BJ (cell line): ENCODE measurements around the gene DNAH3. TPM values are rescaled to one million over a fixed set of nuclear protein-coding genes. Genes with fewer than 3 reads are reported as not detected.
"Not testable (repeated sequence)": the region's sequence is repeated elsewhere in the genome, so short reads cannot be mapped to it uniquely, and the experiment has no call there.

Experiments used
- CTCF ChIA-PET: fragments of 350-600 bp; formaldehyde crosslinking; extraction: SDS; loops from one replicate; lab custom pipeline; 2021; ENCODE audit warnings: antibody characterized with exemption, inconsistent platforms; lab: Yijun Ruan, JAX
- POLR2A ChIA-PET: fragments of 300-600 bp; sonication (Branson Sonifier 250); formaldehyde crosslinking; extraction: SDS; loops from one replicate; lab custom pipeline; 2021; ENCODE audit warnings: antibody characterized with exemption; lab: Charles Lee
- DNase-seq: peaks from one replicate; pipeline ENCODE4 v3.0.0-alpha.2; 2011; ENCODE audit warnings: low read depth
- H3K27me3 ChIP-seq: 2 replicates; pipeline ENCODE4 v1.6.0; 2011; ENCODE audit warnings: low read length; ENCODE audit not compliant: control insufficient read depth, insufficient read depth
- H3K36me3 ChIP-seq: 2 replicates; pipeline ENCODE4 v1.5.1; 2011; ENCODE audit warnings: low read length; ENCODE audit not compliant: control insufficient read depth, insufficient read depth
- H3K4me3 ChIP-seq: 2 replicates; pipeline ENCODE4 v1.5.1; 2011; ENCODE audit warnings: low read depth, mild to moderate bottlenecking, control low read depth, low read length
- polyA minus RNA-seq: library from RNA; depleted of rRNA, polyadenylated mRNA; stranded (reverse); fragments of >200 nt; gene quantifications from 2 replicates; pipeline ENCODE4 v1.2.3, GENCODE V29; 2011; rRNA and poly(A)+ RNA removed
- polyA plus RNA-seq: library from polyadenylated mRNA; depleted of rRNA; stranded (reverse); fragments of >200 nt; gene quantifications from 2 replicates; pipeline ENCODE4 v1.2.3, GENCODE V29; 2011; rRNA removed
- TF ChIP-seq, protein P1 (sequence below): IDR thresholded peaks from 2 replicates; pipeline ENCODE4 v1.5.1; 2011; ENCODE audit warnings: low read depth, mild to moderate bottlenecking, control low read depth, inconsistent platforms, low read length, moderate library complexity; ENCODE audit not compliant: insufficient read depth

Gene DNAH3, protein sequence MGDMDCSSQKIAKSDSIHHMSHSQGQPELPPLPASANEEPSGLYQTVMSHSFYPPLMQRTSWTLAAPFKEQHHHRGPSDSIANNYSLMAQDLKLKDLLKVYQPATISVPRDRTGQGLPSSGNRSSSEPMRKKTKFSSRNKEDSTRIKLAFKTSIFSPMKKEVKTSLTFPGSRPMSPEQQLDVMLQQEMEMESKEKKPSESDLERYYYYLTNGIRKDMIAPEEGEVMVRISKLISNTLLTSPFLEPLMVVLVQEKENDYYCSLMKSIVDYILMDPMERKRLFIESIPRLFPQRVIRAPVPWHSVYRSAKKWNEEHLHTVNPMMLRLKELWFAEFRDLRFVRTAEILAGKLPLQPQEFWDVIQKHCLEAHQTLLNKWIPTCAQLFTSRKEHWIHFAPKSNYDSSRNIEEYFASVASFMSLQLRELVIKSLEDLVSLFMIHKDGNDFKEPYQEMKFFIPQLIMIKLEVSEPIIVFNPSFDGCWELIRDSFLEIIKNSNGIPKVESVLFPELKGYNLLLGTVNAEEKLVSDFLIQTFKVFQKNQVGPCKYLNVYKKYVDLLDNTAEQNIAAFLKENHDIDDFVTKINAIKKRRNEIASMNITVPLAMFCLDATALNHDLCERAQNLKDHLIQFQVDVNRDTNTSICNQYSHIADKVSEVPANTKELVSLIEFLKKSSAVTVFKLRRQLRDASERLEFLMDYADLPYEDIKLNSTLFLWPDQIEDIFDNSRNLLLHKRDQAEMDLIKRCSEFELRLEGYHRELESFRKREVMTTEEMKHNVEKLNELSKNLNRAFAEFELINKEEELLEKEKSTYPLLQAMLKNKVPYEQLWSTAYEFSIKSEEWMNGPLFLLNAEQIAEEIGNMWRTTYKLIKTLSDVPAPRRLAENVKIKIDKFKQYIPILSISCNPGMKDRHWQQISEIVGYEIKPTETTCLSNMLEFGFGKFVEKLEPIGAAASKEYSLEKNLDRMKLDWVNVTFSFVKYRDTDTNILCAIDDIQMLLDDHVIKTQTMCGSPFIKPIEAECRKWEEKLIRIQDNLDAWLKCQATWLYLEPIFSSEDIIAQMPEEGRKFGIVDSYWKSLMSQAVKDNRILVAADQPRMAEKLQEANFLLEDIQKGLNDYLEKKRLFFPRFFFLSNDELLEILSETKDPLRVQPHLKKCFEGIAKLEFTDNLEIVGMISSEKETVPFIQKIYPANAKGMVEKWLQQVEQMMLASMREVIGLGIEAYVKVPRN (N-terminal part only)
- polyA plus RNA-seq (not detected in 2 replicates), polyA minus RNA-seq (not detected in 2 replicates)

DNA sequence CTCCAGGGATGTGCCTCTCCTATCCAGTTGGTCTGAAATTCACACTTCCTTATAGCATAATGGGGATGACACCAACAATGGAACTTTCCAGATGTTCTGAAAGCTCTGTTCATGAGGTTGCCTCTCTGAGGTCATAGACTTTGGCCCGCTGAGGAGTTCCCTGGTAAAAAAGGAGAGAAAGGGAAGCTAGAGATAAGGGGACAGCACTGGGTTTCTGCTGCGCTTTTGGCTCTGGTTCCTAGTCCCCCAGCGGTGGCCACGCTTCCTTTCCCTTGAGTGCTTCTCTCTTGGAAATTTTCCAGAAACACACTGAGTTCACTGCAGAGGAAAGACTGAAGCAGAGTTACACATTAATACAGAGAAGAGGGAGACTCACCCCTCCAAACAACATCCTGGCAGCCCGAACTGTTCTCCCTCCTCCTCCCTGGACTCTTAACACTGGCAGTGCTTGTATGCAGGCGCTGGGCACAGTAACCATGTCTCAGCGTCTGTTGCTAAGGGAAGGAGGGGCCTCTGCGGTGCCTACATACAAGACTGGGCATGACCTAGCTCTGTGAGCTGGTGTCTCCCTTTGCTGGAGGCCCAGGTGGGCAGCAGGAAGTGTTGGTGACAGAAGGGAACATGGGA, at the start of gene DNAH3:
Gene DNAH3 (minus strand): TSS at position 472 of the 627 bp plus-strand sequence. CDS start 527 bp downstream, outside the sequence.
- ChIA-PET POLR2A (no interaction called here), CTCF (interaction anchor here (0.6 to 0.7 kb wide), 2 partner anchors 122 to 1390 kb away, joined by 3 to 4 read pairs; no protein-coding TSS in a partner anchor)
- H3K36me3 ChIP-seq, result no peaks in the 10 kb centered on the region
- TF ChIP-seq, protein P1, sequence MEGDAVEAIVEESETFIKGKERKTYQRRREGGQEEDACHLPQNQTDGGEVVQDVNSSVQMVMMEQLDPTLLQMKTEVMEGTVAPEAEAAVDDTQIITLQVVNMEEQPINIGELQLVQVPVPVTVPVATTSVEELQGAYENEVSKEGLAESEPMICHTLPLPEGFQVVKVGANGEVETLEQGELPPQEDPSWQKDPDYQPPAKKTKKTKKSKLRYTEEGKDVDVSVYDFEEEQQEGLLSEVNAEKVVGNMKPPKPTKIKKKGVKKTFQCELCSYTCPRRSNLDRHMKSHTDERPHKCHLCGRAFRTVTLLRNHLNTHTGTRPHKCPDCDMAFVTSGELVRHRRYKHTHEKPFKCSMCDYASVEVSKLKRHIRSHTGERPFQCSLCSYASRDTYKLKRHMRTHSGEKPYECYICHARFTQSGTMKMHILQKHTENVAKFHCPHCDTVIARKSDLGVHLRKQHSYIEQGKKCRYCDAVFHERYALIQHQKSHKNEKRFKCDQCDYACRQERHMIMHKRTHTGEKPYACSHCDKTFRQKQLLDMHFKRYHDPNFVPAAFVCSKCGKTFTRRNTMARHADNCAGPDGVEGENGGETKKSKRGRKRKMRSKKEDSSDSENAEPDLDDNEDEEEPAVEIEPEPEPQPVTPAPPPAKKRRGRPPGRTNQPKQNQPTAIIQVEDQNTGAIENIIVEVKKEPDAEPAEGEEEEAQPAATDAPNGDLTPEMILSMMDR, result no peak
- no peak within 1 kb of the TSS for H3K4me3 ChIP-seq
- peaks cover 5% of the 10 kb centered on the region for H3K27me3 ChIP-seq
- DNase-seq, result no peak

DNA sequence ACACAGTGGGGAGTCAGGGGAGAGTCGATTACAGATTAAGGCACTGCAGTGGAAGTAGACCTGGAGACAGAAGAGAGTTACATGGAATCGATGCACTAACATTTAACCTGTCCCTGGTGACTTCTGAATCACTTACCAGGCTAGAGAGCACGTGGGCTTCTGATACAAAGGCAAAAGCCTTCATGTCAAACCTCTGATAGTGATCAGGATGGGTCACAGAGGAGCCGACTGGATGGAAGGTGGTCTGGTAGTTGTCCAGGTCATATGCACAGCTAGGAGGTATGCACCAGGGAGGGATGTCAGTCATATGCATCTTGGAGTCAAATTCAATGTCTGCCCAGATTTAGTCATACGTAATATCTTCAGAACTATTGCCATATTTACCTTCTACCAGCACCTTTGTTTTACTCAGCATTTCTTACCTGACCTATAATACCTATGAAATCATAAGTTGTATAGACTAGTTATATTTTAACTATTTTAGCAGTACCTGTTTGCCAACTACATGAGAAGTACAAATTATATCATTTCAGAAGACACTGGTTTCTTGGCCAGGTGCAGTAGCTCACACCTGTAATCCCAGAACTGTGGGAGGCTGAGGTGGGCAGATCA, 49.1 kb upstream of the DNAH3 start:
- TF ChIP-seq, protein P1, result no peak
- CTCF ChIA-PET, result interaction anchor here (0.6 to 2.0 kb wide), 3 partner anchors 11 to 43 kb away, joined by 3 to 8 read pairs (median 6); no protein-coding TSS in a partner anchor
- Histone ChIP-seq H3K4me3 (no peak overlapping the region), H3K27me3 (peaks cover 5% of the 10 kb centered on the region), H3K36me3 (no peaks in the 10 kb centered on the region)
- POLR2A ChIA-PET, result no interaction called here
- no peak for DNase-seq

DNA sequence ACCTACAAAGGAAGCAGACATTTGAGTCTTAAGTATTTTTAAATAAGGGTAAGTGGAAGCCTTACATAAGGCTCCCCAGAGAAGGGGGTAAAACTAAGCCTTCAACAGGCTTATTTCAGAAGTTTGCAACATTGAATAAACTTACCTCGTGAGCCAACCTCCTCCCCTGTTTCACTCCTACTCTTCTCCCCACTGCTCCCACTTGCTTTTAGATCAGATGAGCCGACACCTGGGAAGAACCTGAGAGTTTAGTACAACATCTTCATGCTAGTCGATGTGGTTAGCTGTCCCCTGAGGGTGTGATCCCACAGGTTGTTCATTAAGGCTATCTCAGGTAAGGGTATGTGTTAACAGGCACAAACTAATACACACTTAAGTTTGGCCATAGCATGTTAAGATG, 47.0 kb upstream of the DNAH3 start:
- DNase-seq, result no peak
- H3K36me3 ChIP-seq, result no peaks in the 10 kb centered on the region
- TF ChIP-seq, protein P1, result no peak
- H3K4me3 ChIP-seq, result no peak overlapping the region
- peaks cover 5% of the 10 kb centered on the region for H3K27me3 ChIP-seq
- ChIA-PET POLR2A (no interaction called here), CTCF (interaction anchor here (0.7 to 2.1 kb wide), 2 partner anchors 80 to 103 kb away, joined by 3 to 6 read pairs; no protein-coding TSS in a partner anchor)

DNA sequence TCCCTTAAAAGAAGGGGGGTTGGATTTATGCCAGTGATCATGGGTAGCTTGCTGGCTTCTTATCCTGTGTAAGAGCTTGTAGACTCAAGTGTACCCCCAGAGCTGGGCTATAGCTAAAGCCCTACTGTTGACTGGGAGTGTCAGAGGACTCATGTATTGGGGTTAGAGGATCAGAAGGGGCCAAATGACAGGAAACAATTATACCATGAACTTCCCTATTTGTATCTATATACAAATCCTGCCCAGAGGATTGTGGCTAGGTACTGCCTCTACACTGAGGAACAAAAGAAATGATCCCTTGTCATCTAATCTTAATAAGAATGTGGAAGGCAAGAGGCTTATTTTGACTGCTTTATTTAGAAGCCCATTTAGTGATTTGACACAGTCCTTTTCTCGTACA, 46.5 kb upstream of the DNAH3 start:
- no peak overlapping the region for H3K4me3 ChIP-seq
- H3K36me3 ChIP-seq, result no peaks in the 10 kb centered on the region
- peaks cover 5% of the 10 kb centered on the region for H3K27me3 ChIP-seq
- TF ChIP-seq, protein P1, result no peak
- DNase-seq, result no peak
- ChIA-PET POLR2A (no interaction called here), CTCF (interaction anchor here (0.7 to 2.1 kb wide), 3 partner anchors 8 to 103 kb away, joined by 3 to 6 read pairs (median 5); no protein-coding TSS in a partner anchor)

DNA sequence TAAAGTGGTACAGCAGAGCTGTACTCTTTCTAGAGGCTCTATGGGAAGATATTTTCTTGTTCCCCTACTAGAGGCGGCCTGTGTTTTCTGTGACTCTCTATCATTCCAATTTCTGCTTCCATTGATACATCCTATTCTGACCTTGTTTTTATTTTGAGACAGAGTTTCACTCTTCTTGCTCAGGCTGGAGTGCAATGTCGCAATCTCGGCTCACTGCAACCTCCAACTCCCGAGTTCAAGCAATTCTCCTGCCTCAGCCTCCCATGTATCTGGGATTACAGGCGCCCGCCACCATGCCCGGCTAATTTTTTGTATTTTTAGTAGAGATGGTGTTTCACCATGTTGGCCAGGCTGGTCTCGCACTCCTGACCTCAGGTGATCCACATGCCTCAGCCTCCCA, 44.7 kb upstream of the DNAH3 start:
- POLR2A ChIA-PET, H3K27me3 ChIP-seq, H3K36me3 ChIP-seq, DNase-seq, H3K4me3 ChIP-seq: not testable (repeated sequence)
- CTCF ChIA-PET, result interaction anchor here (1.0 to 2.1 kb wide), 4 partner anchors 39 to 105 kb away, joined by 4 to 6 read pairs (median 4); no protein-coding TSS in a partner anchor
